Kasumi-1 (cell line): ENCODE measurements around the gene DHRS3.
A peak's percentile ranks its signal among the peaks of the same experiment; 100 is the strongest.
"Not testable (repeated sequence)": the region's sequence is repeated elsewhere in the genome, so short reads cannot be mapped to it uniquely, and the experiment has no call there.

Experiments
- DNase-seq, 2 experiments: peaks; one replicate each; lab custom pipeline; 2025; lab: John Stamatoyannopoulos, UW

The DHRS3 gene, protein sequence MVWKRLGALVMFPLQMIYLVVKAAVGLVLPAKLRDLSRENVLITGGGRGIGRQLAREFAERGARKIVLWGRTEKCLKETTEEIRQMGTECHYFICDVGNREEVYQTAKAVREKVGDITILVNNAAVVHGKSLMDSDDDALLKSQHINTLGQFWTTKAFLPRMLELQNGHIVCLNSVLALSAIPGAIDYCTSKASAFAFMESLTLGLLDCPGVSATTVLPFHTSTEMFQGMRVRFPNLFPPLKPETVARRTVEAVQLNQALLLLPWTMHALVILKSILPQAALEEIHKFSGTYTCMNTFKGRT

GRCh38 chr1:12617901-12618660, at the start of gene DHRS3:
TSS of gene DHRS3 (minus strand) at chr1:12618210. CDS start at chr1:12617348, 862 bp downstream.
- peak; percentile 88 to 93 for DNase-seq

GRCh38 chr1:12666141-12666735, 48.2 kb upstream of the DHRS3 start:
- DNase-seq, result no peak

- no peak for DNase-seq
These were observed 47.5 kb upstream of the DHRS3 start for GRCh38 chr1:12665511-12665910.

DNA sequence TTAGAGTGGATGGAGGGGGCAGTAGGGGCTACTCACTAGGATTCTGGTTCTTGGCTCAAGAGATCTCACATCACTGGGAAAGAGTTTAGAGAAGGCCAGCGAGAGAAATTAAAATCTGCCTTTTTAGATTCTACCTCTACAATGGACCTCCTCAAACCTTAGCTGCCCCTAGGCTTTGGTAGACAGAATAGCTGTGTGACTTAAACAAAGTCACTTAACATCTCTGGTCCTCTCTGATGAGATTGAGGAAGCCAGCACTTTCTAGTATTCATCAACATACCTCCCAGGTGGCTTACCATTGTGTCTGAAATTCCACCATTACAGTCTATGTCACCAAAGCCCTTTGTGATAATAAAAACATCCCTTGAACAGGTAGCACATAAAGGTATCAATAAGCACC, 44.5 kb upstream of the DHRS3 start:
- no peak for DNase-seq

- no peak for DNase-seq
These were observed 43.7 kb upstream of the DHRS3 start for GRCh38 chr1:12661606-12662219.

DNA sequence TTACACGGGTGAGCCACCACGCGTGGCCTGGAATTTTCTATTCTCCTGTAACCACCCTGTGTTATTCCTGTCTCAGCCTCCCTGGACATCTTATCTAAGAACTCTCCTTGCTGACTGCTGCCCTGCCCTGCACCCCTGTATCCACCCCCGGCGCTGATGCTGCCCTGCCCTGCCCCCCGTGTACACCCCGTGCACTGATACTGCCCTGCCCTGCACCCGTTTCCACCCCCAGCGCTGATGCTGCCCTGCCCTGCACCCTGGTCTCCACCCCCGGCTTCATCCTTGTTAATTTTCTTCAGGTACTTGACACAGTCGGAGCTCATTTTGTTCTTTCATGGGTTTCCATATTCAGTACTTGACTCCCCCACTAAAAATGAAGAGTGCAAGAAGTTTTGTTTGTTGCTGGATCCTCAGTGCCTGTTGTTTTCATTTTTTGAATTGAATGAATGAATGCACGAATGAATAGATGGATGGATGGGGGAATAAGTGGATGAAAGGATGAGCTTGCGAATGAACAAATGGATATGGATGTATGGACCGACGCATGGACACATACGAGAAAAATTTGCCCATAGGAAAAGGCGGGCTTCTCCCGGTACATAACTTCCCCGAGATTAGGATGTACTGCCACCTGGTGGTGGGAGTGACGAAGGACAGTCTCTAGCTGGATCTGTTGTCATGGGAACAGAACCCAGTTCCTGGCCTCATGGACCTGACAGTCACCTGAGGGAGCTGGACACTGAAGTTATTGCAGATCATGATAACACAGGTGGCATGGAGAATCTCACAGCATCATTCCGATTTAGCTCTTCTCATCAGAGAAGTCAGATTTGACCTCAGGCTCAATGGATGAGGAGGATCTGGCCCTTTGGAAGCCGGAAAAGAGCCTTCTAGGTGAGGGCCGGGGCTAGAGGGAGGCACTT, 40.8 kb upstream of the DHRS3 start:
- DNase-seq, result peak; percentile 61 to 78

- not testable (repeated sequence) for DNase-seq
These were observed 40.0 kb upstream of the DHRS3 start for GRCh38 chr1:12657885-12658512.

GRCh38 chr1:12657060-12657884, 39.3 kb upstream of the DHRS3 start:
- no peak for DNase-seq

DNA sequence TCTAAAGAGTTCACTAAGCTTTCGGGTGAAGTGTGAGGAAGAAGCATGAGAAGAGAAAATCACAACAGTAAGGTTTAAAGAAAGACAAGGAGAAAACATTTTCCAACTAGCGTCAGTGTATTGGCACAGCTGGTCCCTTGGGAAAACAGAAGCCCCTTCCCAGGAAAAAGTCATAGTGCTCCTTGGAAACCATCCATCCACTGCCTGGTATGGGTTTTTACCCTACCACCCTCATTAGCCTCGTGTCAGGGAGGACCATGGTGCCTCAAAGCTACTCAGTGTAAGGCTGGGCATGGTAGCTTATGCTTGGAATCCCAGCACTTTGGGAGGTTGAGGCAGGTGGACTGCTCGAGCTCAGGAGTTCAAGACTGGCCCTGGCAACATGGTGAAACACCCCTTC, 38.6 kb upstream of the DHRS3 start:
- DNase-seq, result no peak

DNA sequence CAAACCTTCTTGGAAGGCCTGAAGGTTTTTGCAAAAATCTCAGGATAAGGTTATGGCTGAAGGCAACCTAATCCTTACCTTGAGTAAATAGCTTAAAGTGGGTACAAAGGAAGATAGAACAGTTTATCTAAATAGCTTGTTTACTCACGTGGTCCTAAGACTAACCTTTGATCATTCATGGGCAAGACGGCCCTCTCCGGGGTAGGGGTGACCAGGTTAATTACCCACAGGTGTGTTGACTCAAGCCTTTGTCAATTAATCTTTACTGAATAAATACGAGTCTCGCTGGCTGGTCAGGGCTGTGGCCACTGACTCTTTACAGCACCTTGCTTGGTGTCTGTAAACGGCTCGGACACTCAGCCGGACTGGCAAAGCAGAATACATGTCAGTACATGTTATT, 36.6 kb upstream of the DHRS3 start:
- DNase-seq, result no peak

- no peak for DNase-seq
These were observed 36.1 kb upstream of the DHRS3 start for GRCh38 chr1:12654004-12654567.

GRCh38 chr1:12649971-12650421, 32.0 kb upstream of the DHRS3 start:
- no peak for DNase-seq

DNA sequence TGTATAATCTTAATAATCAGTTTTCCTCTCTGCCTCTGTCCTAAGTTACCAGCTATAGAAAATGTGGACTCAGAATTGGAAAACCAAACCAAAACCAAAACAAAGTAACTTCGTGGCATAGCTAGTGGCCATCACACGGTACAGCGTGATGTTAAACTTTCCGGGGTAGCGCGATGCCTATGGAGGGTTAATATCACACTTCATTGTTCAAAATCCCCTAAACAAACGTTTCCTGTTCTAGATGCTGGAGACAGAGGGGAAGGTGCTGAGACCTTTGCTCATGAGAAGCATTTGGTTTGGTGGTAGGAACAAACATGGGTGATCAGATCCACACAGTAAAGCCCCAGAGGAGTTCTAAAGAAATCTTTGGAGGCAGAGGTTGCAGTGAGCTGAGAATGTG, 30.7 kb upstream of the DHRS3 start:
- DNase-seq, result no peak

- not testable (repeated sequence) for DNase-seq
These were observed 27.4 kb upstream of the DHRS3 start for GRCh38 chr1:12645401-12645800.

DNA sequence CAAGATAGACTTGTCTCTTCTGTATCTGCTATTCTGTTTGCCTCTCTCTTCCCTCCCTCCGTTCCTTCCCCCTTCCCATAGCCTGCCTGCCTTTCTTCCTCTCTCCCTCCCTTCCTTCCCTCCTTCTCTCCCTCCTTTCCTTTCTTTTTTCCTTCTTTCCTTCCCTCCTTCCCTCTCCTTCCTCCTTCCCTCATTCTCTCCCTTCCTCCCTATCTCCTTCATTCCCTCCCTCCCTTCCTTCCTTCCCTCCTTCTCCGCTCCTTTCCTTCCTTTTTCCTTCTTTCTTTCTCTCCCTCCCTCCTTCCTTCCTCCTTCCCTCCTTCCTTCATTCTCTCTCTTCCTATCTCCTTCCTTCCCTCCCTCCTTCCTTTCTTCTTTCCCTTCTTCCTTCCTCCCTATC, 26.8 kb upstream of the DHRS3 start:
- no peak for DNase-seq

GRCh38 chr1:12644237-12644636, 26.2 kb upstream of the DHRS3 start:
- no peak for DNase-seq

DNA sequence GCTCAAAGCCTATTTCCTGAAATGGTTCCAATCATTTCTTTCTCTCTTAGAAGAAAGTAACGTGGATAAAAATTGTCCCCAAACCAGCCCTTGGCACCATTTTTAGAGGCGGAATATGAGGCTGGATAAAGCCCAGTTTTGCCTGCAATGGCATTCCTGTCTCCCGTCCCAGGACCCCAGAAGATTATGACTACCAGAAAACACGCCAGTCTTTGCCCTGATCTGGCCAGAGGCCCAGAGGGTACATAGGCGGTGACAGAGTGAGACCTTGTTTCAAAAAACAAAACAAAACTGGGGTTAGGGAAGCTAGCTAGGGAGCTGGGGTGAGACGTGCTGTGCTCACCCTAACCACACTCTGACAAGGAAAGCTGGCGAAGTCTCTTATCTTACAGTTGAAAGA, 25.8 kb upstream of the DHRS3 start, which contains the start of gene AADACL4:
TSS of gene AADACL4 (plus strand) at position 301 of the 400 bp plus-strand sequence. CDS start 462 bp downstream, outside the sequence.
- no peak for DNase-seq

GRCh38 chr1:12643079-12643478, 25.1 kb upstream of the DHRS3 start:
- DNase-seq, result peak; percentile 18 to 48

GRCh38 chr1:12640958-12641272, 22.9 kb upstream of the DHRS3 start:
- DNase-seq, result no peak
